ENCODE results near the gene ARL2BP.

Gene ARL2BP

GRCh38 chr16:57284952-57285363 is 39.9 kb downstream of the ARL2BP start:
- DNase-seq, result no peak

- no peak for DNase-seq
These were observed 40.3 kb downstream of the ARL2BP start for GRCh38 chr16:57285379-57285778.

- DNase-seq, result no peak
These were observed 44.6 kb downstream of the ARL2BP start for GRCh38 chr16:57289391-57290257.

GRCh38 chr16:57297856-57298255 is 52.8 kb downstream of the ARL2BP start:
- peak; percentile 24 for DNase-seq

- DNase-seq, result peak; percentile 62
These were observed 54.1 kb downstream of the ARL2BP start for GRCh38 chr16:57299009-57299718.

GRCh38 chr16:57299719-57300386 is 54.8 kb downstream of the ARL2BP start:
- DNase-seq, result peak; percentile 88

- DNase-seq, result peak; percentile 98
These were observed 55.5 kb downstream of the ARL2BP start for GRCh38 chr16:57300387-57301125.

- DNase-seq, result no peak
These were observed 56.2 kb downstream of the ARL2BP start for GRCh38 chr16:57301126-57301817.

All from stimulated activated CD4-positive, alpha-beta T cell treated with anti-CD3 and anti-CD28 coated beads, Interleukin-15, amount 100 ng/mL, for 24 hours (primary cell).